Stimulated activated naive CD8-positive, alpha-beta T cell treated with anti-CD3 and anti-CD28 coated beads, Interleukin-15, Interleukin-2, amounts not matched to agents 100 U/mL and 50 U/mL, for 24 hours (primary cell): ENCODE results near the gene OR11H7.
"Not testable (repeated sequence)": the region's sequence is repeated elsewhere in the genome, so short reads cannot be mapped to it uniquely, and the experiment has no call there.

Experiments used
- ATAC-seq: fragments of 150-1000 bp; cut with Tn5 transposase; one replicate; pipeline ENCODE4 v1.10.0; 2021
- DNase-seq: peaks from one replicate; pipeline ENCODE4 v3.0.0; 2021

The OR11H7 gene

GRCh38 chr14:20228681-20229080 lies at the start of gene OR11H7:
Gene OR11H7, plus strand, starts transcription at chr14:20228981.
- DNase-seq: no peak
- no peak for ATAC-seq

GRCh38 chr14:20179218-20179617 lies 49.6 kb upstream of the OR11H7 start:
- ATAC-seq (no peak), DNase-seq (no peak)

GRCh38 chr14:20179880-20180279 lies 48.9 kb upstream of the OR11H7 start:
- DNase-seq (no peak), ATAC-seq (no peak)

- no peak for DNase-seq
- no peak for ATAC-seq
Observed at GRCh38 chr14:20180486-20180885, 48.3 kb upstream of the OR11H7 start.

- ATAC-seq (no peak), DNase-seq (no peak)
Observed at GRCh38 chr14:20184181-20184580, 44.6 kb upstream of the OR11H7 start.

- DNase-seq (no peak), ATAC-seq (no peak)
Observed at GRCh38 chr14:20190596-20190995, 38.2 kb upstream of the OR11H7 start, which contains the start of gene OR11G2. Gene OR11G2, plus strand, starts transcription at chr14:20190896. Its CDS starts 6,542 bp downstream, at chr14:20197438.

- ATAC-seq: no peak
- no peak for DNase-seq
Observed at GRCh38 chr14:20191396-20191795, 37.4 kb upstream of the OR11H7 start.

- DNase-seq: no peak
- no peak for ATAC-seq
Observed at GRCh38 chr14:20194101-20194500, 34.7 kb upstream of the OR11H7 start.

- DNase-seq, ATAC-seq: not testable (repeated sequence)
Observed at GRCh38 chr14:20195170-20195569, 33.6 kb upstream of the OR11H7 start.

- DNase-seq: no peak
- ATAC-seq: no peak
Observed at GRCh38 chr14:20195911-20196310, 32.9 kb upstream of the OR11H7 start.

GRCh38 chr14:20197459-20197858 lies 31.3 kb upstream of the OR11H7 start:
- ATAC-seq (no peak), DNase-seq (no peak)

GRCh38 chr14:20198991-20199390 lies 29.8 kb upstream of the OR11H7 start:
- DNase-seq: no peak
- ATAC-seq: no peak

- ATAC-seq: no peak
- no peak for DNase-seq
Observed at GRCh38 chr14:20204721-20205120, 24.1 kb upstream of the OR11H7 start.

GRCh38 chr14:20209595-20209994 lies 19.2 kb upstream of the OR11H7 start:
- DNase-seq (no peak), ATAC-seq (no peak)

- ATAC-seq, DNase-seq: not testable (repeated sequence)
Observed at GRCh38 chr14:20212406-20212805, 16.4 kb upstream of the OR11H7 start.

GRCh38 chr14:20215196-20215595 lies 13.6 kb upstream of the OR11H7 start:
- ATAC-seq (no peak), DNase-seq (no peak)

GRCh38 chr14:20219033-20219432 lies 9.7 kb upstream of the OR11H7 start:
- no peak for DNase-seq
- no peak for ATAC-seq

GRCh38 chr14:20223410-20223809 lies 5.4 kb upstream of the OR11H7 start, which contains the start of gene OR11H6:
Gene OR11H6, plus strand, starts transcription at chr14:20223710. Its CDS starts 0 bp downstream, at chr14:20223710.
- ATAC-seq: no peak
- DNase-seq: no peak

- ATAC-seq, DNase-seq: not testable (repeated sequence)
Observed at GRCh38 chr14:20235415-20235814, 6.6 kb downstream of the OR11H7 start.

GRCh38 chr14:20247646-20248246 lies 19.0 kb downstream of the OR11H7 start:
- DNase-seq (no peak), ATAC-seq (no peak)

GRCh38 chr14:20262642-20263128 lies 33.9 kb downstream of the OR11H7 start:
- DNase-seq: no peak

GRCh38 chr14:20264361-20264760 lies 35.6 kb downstream of the OR11H7 start:
- DNase-seq, ATAC-seq: not testable (repeated sequence)

More at GRCh38 chr14:20262642-20263128, 33.9 kb downstream of the OR11H7 start:
- no peak for ATAC-seq

- no peak for ATAC-seq
- no peak for DNase-seq
Observed at GRCh38 chr14:20274062-20274461, 45.3 kb downstream of the OR11H7 start.

GRCh38 chr14:20277409-20277808 lies 48.6 kb downstream of the OR11H7 start:
- ATAC-seq (no peak), DNase-seq (no peak)
